ENCODE measurements around the gene SRRM3.

GRCh38 chr7:76325092-76325491 lies 123.4 kb downstream of the SRRM3 start:
- no peak for TF ChIP-seq EZH2phosphoT487 (IDR thresholded peaks at IDR 0.05; ENCODE audit: borderline replicate concordance, low read length)
- TF ChIP-seq CTCF (IDR thresholded peaks at IDR 0.05; ENCODE audit: low read depth, low read length, poor library complexity, severe bottlenecking) = no peak
